Head of caudate nucleus (tissue), 42 donors: ENCODE results near the gene FIG4.
A peak's percentile ranks its signal among the peaks of the same experiment; 100 is the strongest.
"Not testable (repeated sequence)": the region's sequence is repeated elsewhere in the genome, so short reads cannot be mapped to it uniquely, and the experiment has no call there.

Experiments
- DNase-seq, 42 donors: peaks; one replicate each; pipeline versions ENCODE4 v3.0.0 to v3.0.0-alpha.2; 2020 to 2021; ENCODE audit warnings: mixed read lengths in 7 of 42
- intact Hi-C: fragments of 100-400 bp; cut with DNase I; formaldehyde crosslinking; loops from one replicate; pipeline ENCODE4 v1.15.0; 2022

Gene FIG4

DNA sequence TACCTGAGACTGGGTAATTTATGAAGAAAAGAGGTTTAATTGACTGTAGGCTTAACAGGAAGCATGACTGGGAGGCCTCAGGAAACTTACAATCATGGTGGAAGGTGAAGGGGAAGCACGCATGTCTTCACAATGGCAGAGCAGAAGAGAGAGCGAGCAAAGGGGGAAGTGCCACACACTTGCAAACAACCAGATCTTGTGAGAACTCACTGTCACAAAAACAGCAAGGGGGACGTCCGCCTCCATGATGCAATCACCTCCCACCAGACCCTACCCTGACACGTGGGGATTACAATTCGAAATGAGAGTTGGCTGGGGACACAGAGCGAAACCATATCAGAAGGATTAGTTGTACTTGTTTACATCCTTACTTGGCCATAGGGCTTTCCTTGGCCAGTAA is 49.7 kb downstream of the FIG4 start:
- DNase-seq, result no peak
- intact Hi-C loops, result no loop called here

DNA sequence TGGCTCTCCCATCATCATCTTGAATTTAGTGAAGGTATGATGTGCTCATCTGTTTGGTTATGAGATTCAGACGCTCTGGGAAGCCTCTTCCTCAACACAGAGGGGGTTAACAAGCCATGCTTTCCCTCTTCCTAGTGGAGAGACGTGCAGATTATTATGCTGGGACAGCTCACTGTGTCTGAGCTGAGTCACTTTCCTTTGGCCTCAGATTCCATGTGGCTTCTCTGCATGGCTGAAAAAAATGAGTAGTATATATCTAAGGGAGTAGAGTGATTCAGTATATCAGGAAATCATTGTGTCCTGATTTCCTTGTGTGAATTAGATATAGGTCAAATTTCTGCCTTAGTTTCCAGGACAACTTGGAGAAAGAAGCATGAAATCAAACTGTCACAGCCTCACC is 52.6 kb downstream of the FIG4 start:
- intact Hi-C loops, result no loop called here
- DNase-seq, result no peak

DNA sequence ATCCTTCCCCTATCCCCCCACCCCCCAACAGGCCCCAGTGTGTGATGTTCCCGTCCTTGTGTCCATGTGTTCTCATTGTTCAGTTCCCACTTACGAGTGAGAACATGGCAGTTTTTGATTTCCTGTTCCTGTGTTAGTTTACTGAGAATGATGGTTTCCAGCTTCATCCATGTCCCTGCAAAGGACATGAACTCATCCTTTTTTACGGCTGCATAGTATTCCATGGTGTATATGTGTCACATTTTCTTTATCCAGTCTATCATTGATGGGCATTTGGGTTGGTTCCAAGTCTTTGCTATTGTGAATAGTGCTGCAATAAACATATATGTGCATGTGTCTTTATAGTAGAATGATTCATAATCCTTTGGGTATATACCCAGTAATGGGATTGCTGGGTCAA is 53.7 kb downstream of the FIG4 start:
- intact Hi-C loops, DNase-seq: not testable (repeated sequence)

DNA sequence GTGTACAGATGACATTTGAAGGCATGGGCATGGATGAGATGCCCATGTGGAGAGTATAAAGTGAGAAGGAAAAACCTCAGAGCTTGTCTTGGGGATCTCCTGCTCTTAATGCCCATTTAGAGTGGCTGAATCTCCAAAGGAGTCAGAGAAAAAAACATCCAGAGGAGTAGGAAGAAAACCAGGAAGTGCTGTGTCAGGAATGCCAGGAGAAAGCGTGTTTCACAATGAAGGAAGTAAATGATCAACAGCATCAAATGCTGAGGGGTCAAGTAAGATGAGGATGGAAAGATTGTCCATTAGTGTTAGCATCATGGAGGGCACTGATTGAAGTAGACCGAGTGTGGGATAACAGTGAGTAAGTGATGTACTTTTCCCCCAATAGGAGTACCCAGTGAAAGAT is 56.1 kb downstream of the FIG4 start:
- no peak for DNase-seq
- intact Hi-C loops, result no loop called here

DNA sequence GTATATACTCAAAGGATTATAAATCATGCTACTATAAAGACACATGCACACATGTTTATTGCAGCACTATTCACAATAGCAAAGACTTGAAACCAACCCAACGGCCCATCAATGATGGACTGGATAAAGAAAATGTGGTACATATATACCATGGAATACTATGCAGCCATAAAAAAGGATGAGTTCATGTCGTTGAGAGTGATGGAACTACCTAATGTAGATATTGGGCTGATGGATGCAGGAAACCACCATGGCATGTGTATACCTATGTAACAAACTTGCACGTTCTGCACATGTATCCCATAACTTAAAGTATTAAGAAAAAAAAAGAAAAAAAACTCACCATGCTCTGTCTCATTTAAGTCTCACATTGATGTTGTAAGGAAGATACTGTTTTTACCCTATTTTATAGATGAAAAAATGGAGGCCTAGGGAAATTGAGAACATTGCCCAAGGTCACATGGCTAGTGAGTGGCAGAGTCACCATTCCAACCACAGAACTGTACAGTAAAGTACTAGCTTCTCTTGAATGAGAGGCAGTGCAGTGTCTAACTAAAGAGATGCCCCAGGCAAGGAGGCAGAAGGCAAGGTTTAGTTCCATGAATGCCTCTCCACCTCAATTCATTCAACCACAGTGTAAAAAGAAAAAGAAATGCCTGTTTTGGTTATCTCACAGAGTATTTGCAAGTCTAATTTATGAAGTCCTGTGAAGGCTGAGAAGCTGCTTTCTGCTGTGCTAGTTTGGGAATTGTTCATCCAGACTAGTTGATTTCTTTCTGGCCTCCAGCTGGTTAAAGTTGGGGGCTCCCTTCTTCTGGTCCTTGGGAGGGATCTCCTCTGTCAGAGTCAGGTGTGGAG is 68.2 kb downstream of the FIG4 start:
- intact Hi-C loops, result no loop called here
- DNase-seq, result no peak

DNA sequence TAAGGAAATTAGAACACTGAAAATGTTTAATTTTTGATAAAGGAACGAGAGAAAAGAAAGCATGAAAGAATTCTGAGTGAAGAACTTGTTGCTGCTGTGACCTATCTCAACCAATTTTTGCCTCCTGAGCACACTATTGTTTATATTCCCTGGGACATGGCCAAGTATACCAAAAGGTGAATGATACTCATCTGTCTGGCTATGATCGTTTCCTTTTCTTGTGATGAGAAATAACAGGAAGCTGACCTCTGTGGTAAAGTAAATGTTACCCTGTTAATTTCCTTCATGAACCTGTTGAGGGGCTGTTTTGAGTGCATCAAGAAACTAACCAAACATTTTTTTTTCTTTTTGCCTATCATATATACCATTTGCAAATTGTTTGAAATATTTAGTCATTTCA is 69.1 kb downstream of the FIG4 start:
- DNase-seq, result no peak

DNA sequence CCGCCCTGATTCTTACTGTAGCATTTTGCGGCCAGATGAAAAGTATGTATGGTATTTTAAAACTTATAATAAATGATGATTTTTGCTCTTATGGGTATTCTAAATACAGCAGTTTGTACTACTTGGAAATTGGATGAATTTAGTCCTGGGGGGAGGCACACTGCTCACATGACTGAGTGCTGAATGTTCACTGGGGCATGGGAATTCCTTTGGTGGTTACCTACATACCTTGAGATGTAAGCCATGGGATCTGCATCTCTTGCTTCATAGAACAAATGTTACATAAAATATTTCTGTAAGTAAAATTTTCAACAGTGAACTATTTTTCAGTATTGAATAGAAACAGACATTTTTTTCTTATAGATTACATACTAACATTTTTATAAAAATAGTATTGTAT is 71.1 kb downstream of the FIG4 start:
- intact Hi-C loops, result no loop called here
- no peak for DNase-seq

More for the DNA sequence above, 69.1 kb downstream of the FIG4 start:
- intact Hi-C loops, result no loop called here

DNA sequence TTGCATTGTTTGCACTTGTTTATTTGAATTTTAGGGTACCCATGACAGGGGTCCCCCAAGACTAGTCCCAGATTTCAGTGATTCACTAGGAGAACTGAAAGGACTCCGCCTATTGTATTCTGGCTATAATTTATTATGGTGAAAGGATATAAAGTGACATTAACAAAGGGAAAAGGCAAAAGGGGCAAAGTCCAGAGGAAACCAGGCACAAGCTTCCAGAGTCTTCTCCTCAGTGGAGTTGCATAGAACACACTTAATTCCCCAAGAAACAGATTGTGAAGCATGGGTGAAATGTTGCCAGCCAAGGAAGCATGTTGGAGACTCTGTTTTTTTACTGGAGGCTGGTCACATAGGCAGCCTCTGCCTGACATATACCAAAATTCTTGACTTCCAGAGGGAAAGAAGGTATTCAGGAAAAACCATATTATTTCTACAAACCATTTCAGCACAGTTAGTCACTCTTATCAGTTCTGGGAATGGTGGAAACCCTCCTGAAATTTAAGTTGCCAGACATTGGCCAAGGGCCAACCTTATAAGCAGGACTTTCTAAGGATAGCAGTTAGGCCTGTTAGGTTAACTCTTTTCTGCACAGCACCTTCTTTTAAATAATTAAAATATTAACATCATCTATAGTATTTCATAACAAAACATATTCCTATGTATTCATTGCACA is 71.8 kb downstream of the FIG4 start:
- intact Hi-C loops, result no loop called here
- no peak for DNase-seq

DNA sequence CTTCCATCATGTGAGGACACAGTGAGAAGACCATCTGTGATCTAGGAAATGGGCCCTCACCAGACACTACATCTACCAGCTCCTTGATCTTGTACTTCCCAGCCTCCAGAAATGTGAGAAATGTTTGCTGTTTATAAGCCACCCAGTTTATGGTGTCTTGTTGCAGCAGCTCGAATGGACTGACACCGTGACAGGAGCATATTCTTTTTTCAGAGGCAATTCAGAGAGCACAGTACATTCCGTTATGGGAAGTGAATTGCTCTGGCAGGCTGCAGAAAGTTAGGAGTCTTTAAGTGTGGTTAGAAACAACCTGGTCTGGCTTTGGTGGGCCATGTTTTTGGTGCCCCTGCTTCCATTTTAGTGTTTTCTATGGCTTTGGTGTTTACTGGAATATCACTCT is 75.1 kb downstream of the FIG4 start:
- no peak for DNase-seq
- intact Hi-C loops, result no loop called here

DNA sequence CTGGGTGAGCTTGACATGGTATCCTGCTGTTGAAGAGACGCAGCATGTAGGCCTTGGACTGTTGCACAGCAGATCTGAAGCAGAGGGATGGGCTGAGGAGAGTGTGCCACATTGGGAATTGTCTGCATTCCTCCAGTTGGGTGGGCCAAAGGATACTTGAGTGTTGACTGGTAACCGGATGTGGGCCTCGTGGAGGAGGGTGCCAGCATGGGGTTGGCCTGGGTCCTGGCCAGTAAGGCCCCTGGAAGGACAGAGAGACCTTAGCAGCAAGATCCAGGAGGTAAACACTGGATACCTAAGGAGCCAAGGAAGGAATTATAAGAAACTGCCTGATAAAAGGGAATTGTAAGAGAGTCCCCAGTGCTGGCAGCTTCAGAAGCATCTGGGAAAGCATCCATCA is 76.9 kb downstream of the FIG4 start:
- intact Hi-C loops, result no loop called here

DNA sequence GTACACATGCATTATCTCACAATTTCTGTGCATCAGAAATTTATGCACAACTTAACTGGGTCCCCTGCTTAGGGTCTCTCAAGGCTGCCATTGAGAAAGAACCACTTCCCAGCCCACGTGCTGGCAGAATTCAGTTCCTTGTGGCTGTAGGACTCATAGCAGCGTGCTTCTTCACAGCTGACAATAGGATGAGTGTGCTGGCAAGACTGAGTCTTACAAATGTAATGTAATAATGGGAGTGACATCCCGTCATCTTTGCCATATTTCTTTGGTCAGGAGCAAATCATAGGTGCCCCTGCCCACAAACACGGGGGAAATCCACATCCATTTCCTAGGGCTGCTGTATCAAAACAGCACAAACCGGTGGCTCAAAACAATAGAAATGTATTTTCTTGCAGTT is 77.4 kb downstream of the FIG4 start:
- intact Hi-C loops, result no loop called here
- DNase-seq, result peak in 1 of 42 donors; percentile 14

More for the DNA sequence above, 76.9 kb downstream of the FIG4 start:
- DNase-seq, result no peak

DNA sequence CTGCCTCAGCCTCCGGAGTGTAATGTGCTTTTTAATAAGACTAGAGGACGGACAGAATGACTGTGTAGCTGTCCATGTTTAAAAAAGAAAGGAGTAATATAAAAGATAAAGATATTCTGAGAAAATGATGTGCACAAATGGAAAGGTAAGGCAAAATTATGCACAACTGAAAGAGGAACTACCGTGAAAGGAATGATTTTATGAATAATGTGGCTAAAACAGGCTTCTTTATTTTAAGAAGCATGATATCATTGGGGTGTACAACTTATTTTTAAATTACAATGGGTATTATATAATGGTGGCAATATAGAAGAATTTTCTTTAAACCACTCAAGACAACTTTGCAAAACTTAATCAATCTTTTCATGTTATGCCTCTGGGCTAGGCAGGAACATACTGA is 78.1 kb downstream of the FIG4 start:
- intact Hi-C loops, result no loop called here
- no peak for DNase-seq

DNA sequence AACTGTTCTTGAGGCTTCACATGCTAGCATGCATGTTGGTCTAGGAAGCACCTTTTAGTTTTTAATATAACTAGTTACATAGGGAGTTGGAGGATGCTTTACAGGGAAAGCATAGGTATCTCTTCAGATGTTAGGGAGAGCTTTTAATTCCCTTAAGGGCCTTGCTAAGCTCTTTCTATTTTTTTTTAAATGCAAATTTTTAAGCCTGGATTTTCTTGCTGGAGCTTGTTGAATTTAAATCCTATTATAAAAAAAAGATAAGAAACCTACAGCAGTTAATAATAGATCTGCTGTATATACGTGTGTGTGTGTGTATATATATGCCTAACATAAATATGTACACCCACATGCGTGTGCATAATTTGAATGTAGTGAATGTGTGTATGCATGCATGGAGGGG is 79.0 kb downstream of the FIG4 start:
- intact Hi-C loops, result no loop called here
- DNase-seq, result no peak

DNA sequence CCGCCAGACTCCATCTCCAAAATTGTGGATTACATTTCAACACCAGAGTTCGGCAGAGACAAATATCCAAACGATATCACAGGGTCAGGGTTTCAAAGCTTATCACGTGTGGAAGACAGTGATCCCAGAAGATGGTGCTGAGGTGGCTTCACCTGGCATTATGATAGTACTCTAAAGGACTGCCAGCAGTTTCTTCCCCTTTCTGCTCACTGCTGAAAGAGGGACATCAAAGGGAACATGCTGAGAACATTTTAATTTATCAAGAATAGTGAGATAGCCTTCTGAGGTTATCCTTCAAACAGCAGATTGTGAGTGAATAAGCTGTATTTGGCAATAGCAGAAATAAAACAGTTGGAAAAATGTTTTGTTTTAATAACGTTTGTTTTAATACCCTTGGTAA is 79.7 kb downstream of the FIG4 start:
- intact Hi-C loops, result no loop called here

DNA sequence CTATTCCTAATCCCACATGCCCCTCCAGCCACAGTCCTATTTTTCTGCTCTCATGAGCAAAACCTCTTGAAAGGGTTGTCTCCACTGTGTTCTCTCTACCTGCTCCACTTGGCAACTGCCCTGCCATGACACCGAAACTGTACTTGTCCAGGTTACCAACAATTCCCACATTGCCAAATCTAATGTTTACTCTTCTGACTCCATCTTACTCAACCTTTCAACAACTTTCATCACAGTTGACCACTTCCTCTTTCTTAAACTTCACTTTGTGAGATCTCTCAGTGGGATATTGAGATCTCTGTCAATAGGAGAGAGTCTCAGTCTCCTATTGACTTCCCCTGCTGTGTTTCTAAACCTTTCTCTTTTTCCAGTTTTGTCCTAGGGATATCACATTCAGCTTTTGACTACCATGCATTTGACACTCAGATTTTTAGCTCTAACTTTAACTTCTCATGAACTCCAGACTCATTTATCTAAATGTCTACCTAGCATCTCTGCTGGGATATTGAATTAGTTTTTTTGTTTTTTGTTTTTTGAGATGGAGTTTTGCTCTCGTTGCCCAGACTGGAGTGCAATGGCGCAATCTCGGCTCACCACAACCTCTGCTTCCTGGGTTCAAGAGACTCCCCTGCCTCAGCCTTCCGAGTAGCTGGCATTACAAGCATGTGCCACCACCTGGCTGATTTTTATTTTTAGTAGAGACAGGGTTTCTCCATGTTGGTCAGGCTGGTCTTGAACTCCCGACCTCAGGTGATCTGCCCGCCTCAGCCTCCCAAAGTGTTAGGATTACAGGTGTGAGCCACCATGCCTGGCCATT is 81.1 kb downstream of the FIG4 start:
- intact Hi-C loops, DNase-seq: not testable (repeated sequence)

More for the DNA sequence above, 79.7 kb downstream of the FIG4 start:
- DNase-seq, result no peak

DNA sequence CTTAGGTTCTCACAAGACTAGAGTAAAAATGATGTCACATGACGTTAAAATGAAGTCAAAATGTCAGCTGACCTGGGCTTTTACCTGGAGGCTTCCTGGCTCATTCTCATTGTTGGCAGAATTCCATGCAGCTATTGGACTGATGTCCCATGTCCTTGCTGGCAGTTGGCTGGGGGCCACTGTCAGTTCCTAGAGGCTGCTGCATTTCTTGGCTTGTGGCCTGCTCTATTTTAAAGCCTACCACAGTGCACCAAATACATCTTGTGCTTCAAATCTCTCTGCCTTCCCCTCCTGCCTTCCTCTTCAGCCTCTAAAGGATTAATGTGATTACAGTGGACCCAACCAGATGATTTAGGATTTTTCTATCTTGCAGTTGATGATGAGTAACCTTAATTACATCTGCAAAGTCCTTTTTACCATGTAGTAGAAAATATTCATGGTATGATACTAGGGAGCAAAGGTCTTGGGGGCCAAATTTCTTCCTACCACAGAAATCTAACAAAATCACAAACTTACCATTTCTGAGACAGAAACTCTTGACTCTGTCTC is 81.9 kb downstream of the FIG4 start:
- no peak for DNase-seq
- intact Hi-C loops, result no loop called here

DNA sequence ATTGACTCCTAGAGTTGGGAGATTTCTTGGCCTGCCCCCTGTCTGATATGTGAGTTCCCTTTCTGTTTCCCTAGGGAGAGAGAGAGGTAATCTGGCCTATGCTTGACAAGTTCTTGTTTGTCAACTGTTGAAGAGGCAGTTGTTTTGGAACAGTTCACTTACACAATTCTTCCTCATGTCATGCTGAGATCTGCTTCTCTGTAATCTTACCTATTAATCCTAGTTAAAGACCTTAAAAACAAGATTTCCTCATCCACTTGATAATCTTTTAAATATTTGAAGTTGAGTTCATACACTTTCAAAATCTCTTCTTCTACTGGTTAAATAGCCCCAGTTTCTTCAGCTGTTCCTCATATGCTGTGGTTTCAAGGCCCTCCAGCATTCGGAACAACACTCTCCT is 89.9 kb downstream of the FIG4 start:
- intact Hi-C loops, result no loop called here

DNA sequence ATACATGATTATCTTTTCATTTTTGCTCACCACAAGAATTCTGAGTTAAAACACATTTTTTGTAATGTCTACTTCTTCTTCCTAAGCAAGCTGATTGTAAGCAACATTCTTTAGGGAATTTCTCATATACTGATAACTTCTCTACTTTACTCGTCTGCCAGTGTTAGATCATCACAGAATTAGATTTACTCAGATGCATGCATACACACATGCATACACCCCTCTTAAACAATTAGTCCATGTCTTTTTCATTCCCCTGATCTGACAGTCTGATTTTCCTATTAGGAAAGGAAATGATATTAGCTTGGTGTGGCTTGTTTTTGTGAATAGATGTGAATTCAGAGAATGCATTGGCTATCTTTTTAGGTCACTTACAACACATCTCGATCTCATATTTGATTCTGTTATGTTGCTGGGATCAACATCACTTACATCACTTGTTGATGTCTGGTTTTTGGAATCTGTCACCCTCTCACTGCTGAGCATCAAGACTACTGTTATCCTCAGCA is 91.4 kb downstream of the FIG4 start:
- no peak for DNase-seq
- intact Hi-C loops, result no loop called here

More for the DNA sequence above, 89.9 kb downstream of the FIG4 start:
- no peak for DNase-seq

DNA sequence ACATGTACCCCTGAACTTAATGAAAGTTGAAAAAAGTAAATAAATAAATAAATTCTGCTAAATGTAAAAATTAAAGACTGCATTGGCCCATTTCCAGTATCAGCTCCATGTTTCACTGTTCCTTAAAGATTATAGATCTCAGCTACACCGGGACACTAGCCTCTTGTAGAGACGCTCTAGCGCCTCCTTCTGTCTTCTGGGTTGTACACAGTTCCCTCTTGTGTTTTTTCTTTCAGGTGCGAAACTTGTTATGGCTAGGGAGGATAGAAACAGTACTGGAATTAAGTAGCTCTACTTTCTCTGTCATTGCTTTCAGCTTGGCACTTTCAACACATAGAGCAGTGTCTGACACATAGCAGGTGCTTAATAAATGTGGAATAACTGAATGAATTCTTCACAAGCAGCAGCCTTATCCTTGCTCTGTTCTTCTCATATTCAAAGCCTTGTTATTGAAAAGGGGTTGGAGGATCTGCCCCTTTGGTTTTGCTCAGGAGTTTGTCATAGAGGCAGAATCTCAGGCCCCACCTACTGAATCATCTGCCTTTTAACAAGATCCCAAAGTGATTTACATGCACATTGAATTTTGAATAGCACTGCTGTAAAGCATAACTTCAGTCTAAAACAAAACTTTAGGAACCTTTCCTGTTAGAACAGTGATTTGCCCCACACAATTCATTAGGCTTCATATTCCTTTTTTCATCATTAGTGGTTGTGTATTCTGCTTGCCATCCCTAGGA is 92.3 kb downstream of the FIG4 start:
- intact Hi-C loops, result no loop called here
- no peak for DNase-seq
